COLO829 (cell line): ENCODE results near the gene MEIKIN.

Source experiments
- DNase-seq: peaks from one replicate; pipeline ENCODE4 v3.0.0; 2012; ENCODE audit warnings: low spot score

Gene MEIKIN

GRCh38 chr5:131973089-131973712, 27.7 kb upstream of the MEIKIN start:
- DNase-seq, result no peak

- DNase-seq, result no peak
Measured at GRCh38 chr5:131968396-131968954, 23.0 kb upstream of the MEIKIN start.

DNA sequence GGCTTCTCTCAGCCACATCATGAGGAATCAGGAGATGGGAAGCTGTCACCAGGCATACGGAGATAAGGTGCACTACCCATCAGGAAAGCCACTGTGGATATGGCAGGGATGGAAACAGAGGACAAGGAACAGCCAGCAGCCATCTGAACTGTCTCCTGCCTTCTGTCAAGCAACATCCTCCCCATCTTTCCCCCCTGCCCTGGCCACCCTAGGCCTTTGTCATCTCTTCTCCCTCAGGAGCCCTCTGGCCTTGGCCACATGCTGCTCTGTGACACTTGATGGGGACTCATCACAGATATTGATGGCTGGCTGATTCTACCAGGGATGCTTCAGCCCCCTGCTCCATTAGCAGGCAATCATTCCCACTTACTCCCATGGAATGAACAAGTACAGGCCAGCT, 21.1 kb upstream of the MEIKIN start:
- no peak for DNase-seq

DNA sequence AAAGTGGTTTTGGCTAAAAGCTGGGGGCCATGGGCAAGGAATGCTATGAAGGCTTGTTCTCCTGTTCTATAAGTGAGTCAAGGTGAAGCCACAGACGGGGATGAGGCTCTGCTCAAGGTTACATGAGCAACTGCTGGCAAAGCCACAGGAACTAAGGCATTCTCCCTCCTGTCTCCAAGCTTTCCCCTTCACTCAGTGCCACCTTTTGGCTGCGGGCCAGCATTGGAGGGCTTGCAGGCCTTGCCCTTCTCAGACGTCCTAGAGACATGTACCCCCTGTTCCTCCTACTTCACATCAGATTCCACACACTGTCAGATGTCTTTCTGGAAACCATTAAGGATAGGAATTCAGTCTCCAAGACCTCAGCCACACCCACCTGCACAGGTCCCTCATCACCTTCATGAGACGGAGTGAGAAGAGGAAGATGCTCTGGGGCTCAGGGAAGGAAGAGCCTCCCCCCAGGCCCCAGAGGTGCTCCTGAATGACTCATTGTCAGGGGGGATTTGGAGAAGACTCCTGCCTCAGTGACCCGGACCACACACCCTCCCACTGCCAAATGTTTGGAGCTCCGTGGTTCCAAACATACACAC, 20.5 kb upstream of the MEIKIN start:
- DNase-seq, result no peak

GRCh38 chr5:131959906-131960305, 14.4 kb upstream of the MEIKIN start:
- no peak for DNase-seq

GRCh38 chr5:131959136-131959535, 13.7 kb upstream of the MEIKIN start:
- DNase-seq, result no peak

DNA sequence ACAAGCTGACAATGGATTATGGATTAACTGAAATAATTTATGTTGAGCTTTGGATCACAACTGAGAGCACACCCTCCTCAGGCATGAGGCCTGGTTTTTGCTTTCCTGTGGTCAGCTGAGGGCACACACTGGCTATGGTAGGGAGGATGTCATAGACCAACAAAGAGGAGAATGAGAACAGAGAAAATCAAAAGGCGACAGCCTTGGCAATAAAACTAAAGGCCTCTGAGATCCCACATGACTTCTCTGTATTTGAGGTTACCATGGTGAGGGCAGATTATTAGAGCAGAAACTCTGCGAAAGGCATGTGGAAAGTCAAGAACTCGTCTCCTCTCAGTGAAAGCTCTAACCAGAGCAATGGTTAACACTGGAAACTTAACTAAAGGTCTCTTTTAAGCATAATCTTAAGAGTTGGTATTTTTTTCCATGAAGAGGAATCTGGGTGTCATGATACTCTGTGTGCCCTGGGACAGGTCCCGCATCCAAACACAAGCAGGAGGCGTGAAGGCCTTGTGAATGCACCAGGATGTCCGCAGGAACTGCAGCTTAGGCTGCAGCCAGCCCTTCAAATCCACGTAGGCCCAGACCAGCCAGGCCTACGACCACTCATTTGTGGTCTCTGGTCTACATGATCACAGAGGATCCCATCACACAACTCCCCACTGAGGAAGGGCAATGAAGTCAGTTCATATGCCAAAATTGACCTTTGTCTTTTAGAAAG, 12.4 kb upstream of the MEIKIN start:
- DNase-seq, result no peak

- DNase-seq, result no peak
Measured at GRCh38 chr5:131953969-131954368, 8.5 kb upstream of the MEIKIN start.

GRCh38 chr5:131952301-131952857, 6.9 kb upstream of the MEIKIN start:
- DNase-seq, result no peak

GRCh38 chr5:131950706-131951105, 5.2 kb upstream of the MEIKIN start:
- no peak for DNase-seq

- no peak for DNase-seq
Measured at GRCh38 chr5:131947445-131947844, 2.0 kb upstream of the MEIKIN start.

- DNase-seq, result no peak
Measured at GRCh38 chr5:131944702-131945550, 537 bp downstream of the MEIKIN start.

GRCh38 chr5:131943916-131944315, 1.5 kb downstream of the MEIKIN start:
- no peak for DNase-seq

DNA sequence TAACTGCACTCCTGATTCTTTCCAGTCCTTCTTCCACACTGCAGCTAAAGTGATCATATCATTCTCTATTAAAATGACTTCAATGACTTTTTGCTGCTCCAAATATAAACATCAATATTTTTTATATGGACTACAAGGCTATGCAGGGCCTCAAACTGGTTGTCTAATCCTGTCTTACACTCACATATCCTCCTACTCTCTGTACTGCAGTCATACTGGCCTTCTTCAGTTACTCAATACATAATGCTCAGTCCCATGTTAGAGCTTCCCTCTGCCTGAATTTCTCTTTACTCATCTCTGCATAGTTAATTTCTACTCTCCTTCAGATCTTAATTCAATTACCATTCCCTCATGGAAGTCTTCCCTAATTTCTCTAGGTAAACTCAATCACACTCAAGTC, 3.4 kb downstream of the MEIKIN start:
- DNase-seq, result no peak

DNA sequence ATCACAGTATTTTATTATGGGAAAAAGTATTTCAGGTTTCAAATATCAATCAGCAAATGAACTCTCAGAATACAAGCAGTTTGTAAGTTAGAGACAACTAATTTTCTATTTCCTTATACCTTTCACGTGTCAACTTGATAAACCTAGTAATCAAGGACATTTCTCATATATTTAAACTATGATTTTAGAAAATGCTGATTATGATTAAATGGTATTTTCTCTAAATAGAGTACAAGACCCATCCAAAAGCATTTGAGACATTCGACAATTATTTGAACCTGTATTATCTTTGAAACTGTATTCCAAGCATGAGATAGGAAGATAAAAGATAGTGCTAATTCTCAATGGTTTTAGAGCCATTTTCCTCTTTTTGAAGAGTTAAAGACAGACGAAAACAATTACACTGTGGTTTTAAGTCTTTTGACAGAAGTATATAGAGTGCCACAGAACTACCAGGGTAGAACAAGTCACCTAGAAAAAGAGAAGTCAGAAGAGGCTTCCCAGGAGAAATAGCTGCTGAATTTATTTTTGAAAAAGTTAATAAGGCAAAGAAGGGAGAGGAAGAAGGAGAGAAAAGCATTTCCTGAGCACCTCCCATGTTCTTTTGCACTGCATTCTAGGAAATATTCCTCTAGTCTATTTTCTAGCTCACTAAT, 5.6 kb downstream of the MEIKIN start:
- no peak for DNase-seq

DNA sequence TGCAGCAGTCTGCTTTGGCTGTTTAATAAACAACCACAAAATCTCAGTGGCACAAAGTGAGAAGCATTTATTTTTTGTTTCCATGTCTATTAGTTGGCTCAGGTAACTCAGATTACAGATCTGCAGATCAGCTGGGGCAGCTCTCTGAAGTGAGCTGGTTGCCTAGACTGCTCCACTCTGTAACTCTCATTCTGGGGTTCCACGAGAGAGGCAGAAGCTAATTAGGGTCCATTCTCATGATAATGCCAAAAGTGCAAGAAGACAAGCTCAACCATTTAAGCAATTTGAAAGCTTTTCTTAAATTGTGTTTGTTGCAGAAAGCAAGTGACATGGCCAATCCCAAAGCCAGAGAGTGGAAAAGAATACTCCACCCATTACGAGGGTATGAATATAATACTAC, 13.2 kb downstream of the MEIKIN start:
- DNase-seq, result no peak

- DNase-seq, result no peak
Measured at GRCh38 chr5:131928957-131929356, 16.5 kb downstream of the MEIKIN start.

DNA sequence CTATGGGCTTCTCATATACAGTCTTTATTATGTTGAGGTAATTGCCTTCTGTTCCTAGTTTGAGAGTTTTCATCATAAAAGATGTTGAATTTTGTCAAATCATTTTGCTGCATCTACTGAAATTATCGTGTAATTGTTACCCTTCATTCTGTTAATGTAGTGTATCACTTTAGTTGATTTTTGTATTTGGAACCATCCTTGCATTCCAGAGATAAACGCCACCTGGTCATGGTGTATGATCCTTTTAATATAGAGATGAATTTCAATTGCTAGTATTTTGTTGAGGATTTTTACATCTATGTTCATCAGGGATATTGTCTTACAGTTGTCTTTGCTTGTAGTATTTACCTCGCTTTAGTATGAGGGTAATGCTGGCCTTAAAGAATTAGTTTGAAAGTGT, 19.3 kb downstream of the MEIKIN start:
- no peak for DNase-seq

GRCh38 chr5:131916481-131916880, 29.0 kb downstream of the MEIKIN start:
- no peak for DNase-seq

DNA sequence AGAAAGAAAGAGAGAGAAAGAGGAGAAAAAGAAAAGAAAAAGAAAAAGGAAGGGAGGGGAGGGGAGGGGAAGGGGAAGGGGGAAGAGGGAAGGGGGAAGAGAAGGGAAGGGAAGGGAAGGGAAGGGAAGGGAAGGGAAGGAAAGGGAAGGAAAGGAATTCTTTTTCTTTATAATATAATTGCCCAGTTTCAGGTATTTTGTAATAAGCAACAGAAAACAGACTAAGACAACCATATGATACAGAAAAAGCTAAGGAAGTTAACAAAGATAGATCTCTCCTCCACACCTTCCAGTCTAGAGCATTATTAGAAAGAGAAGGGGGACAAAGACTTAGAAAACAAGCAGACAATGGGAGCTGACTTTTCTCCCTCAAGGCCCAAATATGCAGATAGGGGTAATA, 31.0 kb downstream of the MEIKIN start:
- no peak for DNase-seq

GRCh38 chr5:131913603-131914002, 31.9 kb downstream of the MEIKIN start:
- no peak for DNase-seq

DNA sequence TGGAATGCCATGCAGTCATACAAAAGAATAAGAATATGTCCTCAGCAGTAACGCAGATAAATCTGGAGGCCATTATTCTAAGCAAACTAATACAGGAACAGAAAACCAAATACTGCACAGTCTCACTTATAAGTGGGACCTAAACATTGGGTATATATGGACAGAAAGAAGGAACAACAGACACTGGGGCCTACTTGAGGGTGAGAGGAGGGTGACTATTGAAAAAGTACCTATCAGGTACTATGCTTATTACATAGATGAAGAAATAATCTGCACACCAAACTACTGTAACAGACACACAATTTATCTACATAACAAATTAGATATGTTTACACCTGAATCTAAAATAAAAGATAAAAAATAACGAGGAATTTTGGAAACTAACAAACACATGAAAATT, 38.8 kb downstream of the MEIKIN start:
- no peak for DNase-seq
